ENCODE measurements around the gene DBT.

- TF ChIP-seq CTCF (IDR thresholded peaks at IDR 0.05), result no peak
- TF ChIP-seq RAD21 (IDR thresholded peaks at IDR 0.05; ENCODE audit: low read length), result no peak
- no peak for TF ChIP-seq YY1 (IDR thresholded peaks at IDR 0.05; ENCODE audit: low read depth)
- no peak for TF ChIP-seq FOXJ3 (CRISPR knock-in tag; IDR thresholded peaks at IDR 0.05)
These were observed 19.8 kb downstream of the DBT start for GRCh38 chr1:100229681-100230443.

All from SK-N-SH (cell line).